ENCODE measurements around the gene GLI2. TPM values are rescaled to one million over a fixed set of nuclear protein-coding genes. Genes with fewer than 3 reads are reported as not detected.

GLI2 gene
- total and polyA plus RNA-seq, 2 of the 8 experiments (the other 6 are each of a cell fraction or from before 2014, with no cell fraction given), result 18.4 to 46.9 TPM

GRCh38 chr2:120750488-120751210 lies 15.0 kb downstream of the GLI2 start:
- no peak overlapping the region; a peak in 1 of 7 replicates for H3K9ac ChIP-seq (replicated peaks in 1 of 4; ENCODE audit: extremely low read depth in 1 of 4, low read depth in 3 of 4, low read length in 3 of 4)
- no peak overlapping the region for H4K91ac ChIP-seq (replicated peaks; ENCODE audit: insufficient read length, low read length)
- H2BK120ac ChIP-seq (replicated peaks; ENCODE audit: low read depth, low read length), result no peak overlapping the region
- no peak overlapping the region for H3K56ac ChIP-seq (replicated peaks; ENCODE audit: insufficient read length, low read depth, low read length)
- H4K8ac ChIP-seq (ENCODE audit: extremely low read depth, insufficient read depth, low read length), result peak overlapping the region; percentile 0; the same call in 1 of the 2 replicates
- no peak overlapping the region for H3K23ac ChIP-seq (ENCODE audit: insufficient read length)
- H3K79me2 ChIP-seq (ENCODE audit: control insufficient read depth in 1 of 2, insufficient read depth in 2 of 2, low read length in 2 of 2), result peaks cover 2 to 97% of the 10 kb centered on the region in 2 experiments
- no peak overlapping the region for H4K5ac ChIP-seq (ENCODE audit: insufficient read length, low read depth, low read length)
- ChIA-PET CTCF (ENCODE audit: partially characterized antibody) (interaction anchor here (0.9 to 2.0 kb wide), 9 partner anchors 8 to 288 kb away, joined by 3 to 8 read pairs (median 3); no protein-coding TSS in a partner anchor), POLR2A (ENCODE audit: partially characterized antibody) (interaction anchor here (0.7 to 2.4 kb wide), 8 partner anchors 10 to 325 kb away, joined by 3 to 15 read pairs (median 4); partner anchors contain the start of gene GLI2)
- no peak overlapping the region for H2BK20ac ChIP-seq (ENCODE audit: low read length)
- peak overlapping the region in 1 of 2 experiments; percentile 25; a peak in 2 of 4 replicates for H3K4me2 ChIP-seq (ENCODE audit: insufficient read depth in 1 of 2, low read depth in 2 of 2, low read length in 2 of 2)
- H3K9me3 ChIP-seq (ENCODE audit: insufficient read depth in 2 of 2, low read depth in 1 of 2, low read length in 1 of 2), result no peaks in the 10 kb centered on the region
- H2BK15ac ChIP-seq (ENCODE audit: low read length), result no peak overlapping the region
- H3K23me2 ChIP-seq (ENCODE audit: low read depth, low read length), result peaks cover 2% of the 10 kb centered on the region
- no peak overlapping the region; the same call in 1 of the 2 replicates for H3K27ac ChIP-seq (ENCODE audit: low read depth, low read length)
- no peak overlapping the region; the same call in 1 of the 2 replicates for H2BK5ac ChIP-seq (ENCODE audit: low read depth, low read length)
- H3K14ac ChIP-seq (ENCODE audit: insufficient read length), result no peak overlapping the region
- H4K20me1 ChIP-seq (replicated peaks in 1 of 2; ENCODE audit: control insufficient read depth in 1 of 2, insufficient read depth in 2 of 2, low read length in 2 of 2), result peaks cover 8 to 33% of the 10 kb centered on the region in 2 experiments
- no peak for FAIRE-seq
- H3K4ac ChIP-seq (replicated peaks; ENCODE audit: insufficient read length, low read depth, low read length), result peak overlapping the region; percentile 9
- H3K4me1 ChIP-seq (replicated peaks in 1 of 4; ENCODE audit: control insufficient read depth in 3 of 4, insufficient read depth in 4 of 4, low read length in 3 of 4), result peaks cover 8 to 19% (median 15%) of the 10 kb centered on the region in 4 experiments
- DNase-seq (ENCODE audit: low read depth in 1 of 2, low spot score in 2 of 2), result peak in 1 of 2 experiments; percentile 48
- TF ChIP-seq MAX (IDR thresholded peaks at IDR 0.05) (no peak), NRF1 (IDR thresholded peaks at IDR 0.05; ENCODE audit: low read depth, low read length) (no peak), CHD2 (IDR thresholded peaks at IDR 0.05; ENCODE audit: low read length) (no peak), KDM5A (IDR thresholded peaks at IDR 0.05; ENCODE audit: low read length) (no peak), RBBP5 (IDR thresholded peaks at IDR 0.05; ENCODE audit: borderline replicate concordance, low read depth, low read length) (no peak), USF2 (IDR thresholded peaks at IDR 0.05; ENCODE audit: low read length) (no peak), ASH2L (IDR thresholded peaks at IDR 0.05; ENCODE audit: low read length) (no peak), POLR2AphosphoS5 (IDR thresholded peaks at IDR 0.05; ENCODE audit: low read depth, low read length) (no peak), HDAC6 (IDR thresholded peaks at IDR 0.05; ENCODE audit: low read depth, low read length) (no peak), CBX5 (IDR thresholded peaks at IDR 0.05; ENCODE audit: low read depth, low read length) (no peak)
- H3K27me3 ChIP-seq (replicated peaks in 1 of 4; ENCODE audit: control insufficient read depth in 3 of 4, extremely low read depth in 1 of 4, insufficient read depth in 3 of 4, low read length in 3 of 4), result no peaks in the 10 kb centered on the region
- peaks cover 0 to 5% (median 0%) of the 10 kb centered on the region in 4 experiments; a peak in 1 of 8 replicates for H3K36me3 ChIP-seq (ENCODE audit: control insufficient read depth in 2 of 4, insufficient read depth in 4 of 4, low read length in 3 of 4)
- WGBS, 2 experiments (ENCODE audit: extremely low coverage in 1 of 2, insufficient coverage in 1 of 2, insufficient read length in 1 of 2, insufficient replicate concordance in 2 of 2, low coverage in 1 of 2, low lambda C conversion rate in 2 of 2, missing lambda C conversion rate in 1 of 2), result 79% methylated on average over 13 of the region's 13 CpGs; no CpG with 5 or more reads in 1 of the 2 experiments
- H3K79me1 ChIP-seq (ENCODE audit: low read depth, low read length), result peaks cover 25% of the 10 kb centered on the region
- no peak overlapping the region for H3K18ac ChIP-seq (ENCODE audit: extremely low read depth, low read length)
- H2BK12ac ChIP-seq (ENCODE audit: low read depth, low read length), result no peak overlapping the region
- H2AK5ac ChIP-seq (ENCODE audit: low read depth, low read length), result peak overlapping the region; percentile 1; the same call in 1 of the 2 replicates
- H2AFZ ChIP-seq (ENCODE audit: low read length), result no peak overlapping the region
- no peak overlapping the region for H3K4me3 ChIP-seq (ENCODE audit: extremely low read depth in 1 of 4, insufficient read depth in 2 of 4, low read depth in 3 of 4, low read length in 4 of 4)

All from H1 (cell line).